Bronchial epithelial cell (primary cell): ENCODE measurements around the gene SUGP1. TPM values are rescaled to one million over a fixed set of nuclear protein-coding genes. Genes with fewer than 3 reads are reported as not detected.

Source experiments
- DNase-seq: peaks from one replicate; pipeline ENCODE4 v3.0.0-alpha.2; 2010; ENCODE audit warnings: low read depth
- FAIRE-seq: peaks from 2 replicates; lab custom pipeline; 2011; peaks lifted over from hg19 to GRCh38; lab: Jason Lieb, UNC
- H3K27me3 ChIP-seq: 2 replicates; pipeline ENCODE4 v1.5.1; 2011; ENCODE audit warnings: low read length; ENCODE audit not compliant: control insufficient read depth, insufficient read depth
- H3K36me3 ChIP-seq: 2 replicates; pipeline ENCODE4 v1.5.1; 2011; ENCODE audit warnings: low read length; ENCODE audit not compliant: control insufficient read depth, insufficient read depth
- H3K4me3 ChIP-seq: 2 replicates; pipeline ENCODE4 v1.5.1; 2011; ENCODE audit warnings: mild to moderate bottlenecking, low read depth, low read length, control low read depth
- total RNA-seq: library from RNA; depleted of rRNA; stranded (reverse); fragments of >200 nt; gene quantifications from 2 replicates; pipeline ENCODE4 v1.2.1, GENCODE V29; 2014
- TF ChIP-seq, protein P1 (sequence below): IDR thresholded peaks from 2 replicates; pipeline ENCODE4 v1.5.1; 2011; ENCODE audit warnings: mild to moderate bottlenecking, moderate library complexity, low read length, control low read depth, inconsistent platforms; ENCODE audit not compliant: insufficient read depth, severe bottlenecking

SUGP1 gene
- total RNA-seq, 1 donor from 2014 or later, result 18.7 TPM

DNA sequence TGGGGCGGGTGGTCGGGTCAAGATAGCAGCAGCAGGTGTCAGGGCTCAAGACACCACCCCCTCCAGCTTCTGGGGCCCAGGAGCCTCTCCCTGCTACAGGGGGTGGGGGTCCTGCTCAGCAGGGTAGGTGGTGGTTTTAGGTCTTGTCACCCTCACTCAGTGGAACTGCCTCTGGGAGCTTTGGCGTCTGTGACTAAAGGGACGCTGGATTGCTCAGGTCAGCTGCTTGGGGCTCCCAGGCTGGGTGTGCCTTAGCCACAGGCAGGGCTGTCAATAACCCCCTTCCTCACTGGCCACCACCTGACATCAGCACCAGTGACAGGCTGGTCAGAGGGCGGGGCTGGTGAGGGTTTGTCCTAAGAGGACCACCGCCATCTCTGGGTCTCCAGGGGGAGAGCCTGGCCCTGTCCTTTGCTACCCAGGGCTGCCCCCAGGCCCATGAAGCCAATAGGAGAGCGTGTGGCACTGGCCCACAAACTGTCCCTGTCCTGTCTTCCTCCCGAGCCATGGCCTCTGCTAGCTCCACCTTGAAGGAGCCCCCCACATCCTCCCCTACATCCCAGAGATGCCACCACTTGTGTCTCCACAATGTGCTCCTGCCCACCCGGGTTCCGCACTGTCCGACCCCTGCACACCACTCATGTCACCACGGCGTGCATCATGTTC is 36.7 kb upstream of the SUGP1 start:
- peaks cover 26% of the 10 kb centered on the region for H3K36me3 ChIP-seq
- DNase-seq (no peak), FAIRE-seq (no peak)
- H3K27me3 ChIP-seq, result no peaks in the 10 kb centered on the region
- H3K4me3 ChIP-seq, result no peak overlapping the region
- TF ChIP-seq, protein P1, sequence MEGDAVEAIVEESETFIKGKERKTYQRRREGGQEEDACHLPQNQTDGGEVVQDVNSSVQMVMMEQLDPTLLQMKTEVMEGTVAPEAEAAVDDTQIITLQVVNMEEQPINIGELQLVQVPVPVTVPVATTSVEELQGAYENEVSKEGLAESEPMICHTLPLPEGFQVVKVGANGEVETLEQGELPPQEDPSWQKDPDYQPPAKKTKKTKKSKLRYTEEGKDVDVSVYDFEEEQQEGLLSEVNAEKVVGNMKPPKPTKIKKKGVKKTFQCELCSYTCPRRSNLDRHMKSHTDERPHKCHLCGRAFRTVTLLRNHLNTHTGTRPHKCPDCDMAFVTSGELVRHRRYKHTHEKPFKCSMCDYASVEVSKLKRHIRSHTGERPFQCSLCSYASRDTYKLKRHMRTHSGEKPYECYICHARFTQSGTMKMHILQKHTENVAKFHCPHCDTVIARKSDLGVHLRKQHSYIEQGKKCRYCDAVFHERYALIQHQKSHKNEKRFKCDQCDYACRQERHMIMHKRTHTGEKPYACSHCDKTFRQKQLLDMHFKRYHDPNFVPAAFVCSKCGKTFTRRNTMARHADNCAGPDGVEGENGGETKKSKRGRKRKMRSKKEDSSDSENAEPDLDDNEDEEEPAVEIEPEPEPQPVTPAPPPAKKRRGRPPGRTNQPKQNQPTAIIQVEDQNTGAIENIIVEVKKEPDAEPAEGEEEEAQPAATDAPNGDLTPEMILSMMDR, result no peak

DNA sequence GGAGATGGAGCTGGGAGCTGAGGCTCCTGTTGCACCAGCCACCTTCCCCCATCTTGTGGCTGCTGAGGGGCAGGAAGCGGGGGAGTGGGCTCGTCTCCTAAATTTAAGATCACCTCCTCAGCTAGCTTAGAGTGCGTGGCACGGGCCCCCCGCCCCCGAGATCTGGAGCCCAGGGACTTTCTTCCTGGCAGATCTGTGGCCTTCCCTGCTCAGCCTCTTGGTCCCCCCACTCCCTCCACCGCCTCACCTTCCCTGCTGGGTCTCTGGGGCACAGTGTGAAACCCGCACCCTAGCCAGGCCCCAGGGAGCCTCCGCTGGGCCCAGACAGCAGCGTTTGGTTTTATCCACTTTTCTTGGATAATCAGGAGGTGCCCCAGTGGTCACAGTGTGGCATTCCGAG is 36.2 kb upstream of the SUGP1 start:
- Histone ChIP-seq H3K27me3 (no peaks in the 10 kb centered on the region), H3K36me3 (peaks cover 26% of the 10 kb centered on the region), H3K4me3 (no peak overlapping the region)
- TF ChIP-seq, protein P1, result no peak
- no peak for DNase-seq
- FAIRE-seq, result no peak

DNA sequence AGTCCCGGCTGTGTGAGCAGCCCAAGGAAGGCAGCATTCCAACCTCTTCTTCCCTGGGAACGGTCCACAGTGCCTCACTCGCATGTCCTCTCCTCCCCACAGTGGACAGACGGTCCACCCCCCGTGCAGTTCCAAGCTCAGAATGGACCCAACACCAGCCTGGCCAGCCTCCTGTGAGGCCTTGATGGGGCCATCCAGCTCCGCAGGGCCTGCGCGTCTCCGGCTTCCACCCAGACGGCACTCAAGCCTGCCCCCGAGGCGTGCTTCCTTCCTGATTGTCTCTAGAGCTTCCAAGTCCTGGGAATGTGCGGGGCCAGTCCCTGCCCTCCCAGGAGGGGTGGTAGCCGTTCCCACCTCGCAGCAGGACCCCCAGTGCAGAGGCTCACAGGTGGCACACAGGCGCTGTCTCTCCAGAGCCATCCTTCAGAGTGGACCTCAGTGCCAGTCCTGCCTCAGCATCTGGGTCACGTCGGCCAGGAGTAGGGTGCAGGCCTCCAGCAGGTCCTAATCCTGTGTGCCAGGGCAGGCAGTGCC is 35.4 kb upstream of the SUGP1 start:
- TF ChIP-seq, protein P1, result no peak
- H3K36me3 ChIP-seq, result peaks cover 26% of the 10 kb centered on the region
- FAIRE-seq, result no peak
- H3K27me3 ChIP-seq, result no peaks in the 10 kb centered on the region
- H3K4me3 ChIP-seq, result no peak overlapping the region
- DNase-seq, result no peak

DNA sequence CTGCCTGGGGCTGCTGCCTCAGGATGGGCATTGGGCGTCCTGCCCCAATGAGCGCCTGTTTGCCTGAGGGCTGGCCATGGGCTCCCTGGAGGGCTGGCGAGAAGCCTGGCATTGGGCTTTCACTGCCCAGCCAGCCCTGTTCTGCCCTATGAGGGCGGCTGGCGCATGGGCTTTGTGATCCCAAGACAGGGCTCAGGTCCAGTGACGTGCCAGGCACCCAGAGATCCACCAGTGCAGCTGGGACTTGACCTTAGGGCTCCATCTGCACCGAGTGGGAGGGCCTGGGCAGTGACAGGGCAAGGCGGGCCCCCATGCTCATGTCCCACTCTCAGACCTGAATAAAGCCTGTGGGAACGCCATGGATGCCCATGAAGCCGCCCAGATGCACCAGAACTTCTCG is 34.6 kb upstream of the SUGP1 start:
- DNase-seq, result no peak
- TF ChIP-seq, protein P1, result no peak
- no peak for FAIRE-seq
- no peaks in the 10 kb centered on the region for H3K27me3 ChIP-seq
- H3K4me3 ChIP-seq, result no peak overlapping the region
- H3K36me3 ChIP-seq, result peaks cover 26% of the 10 kb centered on the region

DNA sequence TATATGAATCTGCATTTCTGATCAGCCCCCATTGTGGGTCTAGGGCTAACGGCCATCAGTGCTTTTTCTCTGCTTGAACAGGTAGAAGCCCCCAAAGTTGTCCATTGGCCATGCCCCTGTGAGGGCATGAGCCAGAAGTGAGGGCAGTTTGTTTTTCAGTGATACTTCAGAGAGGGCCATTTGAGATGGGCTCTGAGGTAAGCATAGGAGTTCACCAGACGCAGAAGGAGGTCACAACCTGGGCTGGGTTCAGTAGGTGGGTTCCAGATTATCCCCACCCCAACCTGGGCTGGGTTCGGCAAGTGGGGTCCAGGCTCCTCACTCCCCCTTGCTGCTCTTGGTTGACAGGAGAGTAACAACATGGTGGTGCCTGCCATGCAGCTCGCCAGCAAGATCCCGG is 33.7 kb upstream of the SUGP1 start:
- H3K4me3 ChIP-seq, result no peak overlapping the region
- H3K36me3 ChIP-seq, result peaks cover 33% of the 10 kb centered on the region
- no peaks in the 10 kb centered on the region for H3K27me3 ChIP-seq
- no peak for DNase-seq
- no peak for FAIRE-seq
- TF ChIP-seq, protein P1, result no peak
